Inferior parietal cortex (tissue), 1 donor: ENCODE measurements around the gene NME2.
"Not testable (repeated sequence)": the region's sequence is repeated elsewhere in the genome, so short reads cannot be mapped to it uniquely, and the experiment has no call there.

Source experiments
- DNase-seq: peaks from one replicate; pipeline ENCODE4 v3.0.0-alpha.2; 2016; ENCODE audit errors: extremely low spot score

Gene NME2

DNA sequence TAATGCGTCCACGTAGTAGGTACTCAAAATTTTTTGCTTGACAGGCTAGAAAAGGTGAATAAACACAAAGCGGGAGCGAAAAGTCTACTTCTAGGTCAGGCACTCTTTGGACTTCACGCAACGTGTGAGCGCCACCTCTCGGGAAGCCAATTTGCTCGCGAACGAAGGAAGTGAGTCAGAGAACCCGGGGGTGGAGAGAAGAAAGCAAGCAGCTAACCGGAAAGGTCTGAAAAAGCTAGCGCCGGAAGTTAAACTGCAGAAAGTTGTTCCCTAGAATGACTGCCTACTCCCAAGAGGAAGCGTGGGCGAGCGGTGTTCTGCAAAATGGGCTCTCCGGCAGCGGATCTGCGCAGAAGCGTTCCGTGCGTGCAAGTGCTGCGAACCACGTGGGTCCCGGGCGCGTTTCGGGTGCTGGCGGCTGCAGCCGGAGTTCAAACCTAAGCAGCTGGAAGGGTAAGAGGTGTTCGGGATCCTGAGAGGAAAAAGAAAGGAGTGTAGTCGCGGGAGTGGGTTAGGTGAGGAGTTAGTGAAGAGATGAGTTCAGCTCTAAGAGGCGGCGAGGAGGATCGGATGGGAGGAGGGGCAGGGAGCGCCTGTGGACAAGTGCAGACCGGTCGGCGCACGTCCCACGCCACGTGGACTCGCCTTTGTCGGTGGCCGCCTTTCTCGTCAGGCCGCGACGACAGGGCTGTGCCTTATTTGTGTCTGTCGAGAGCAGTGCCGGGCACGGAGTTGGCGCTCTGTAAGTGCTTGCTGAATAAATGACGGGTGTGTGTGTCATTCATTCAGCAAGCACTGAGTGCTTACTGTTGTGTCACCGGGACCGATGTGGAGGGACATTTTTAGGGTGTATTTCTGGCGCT is 12.8 kb upstream of the NME2 start, which contains the start of gene NME1:
Gene NME1, plus strand, starts transcription at position 350 of the 863 bp plus-strand sequence. CDS start 2,096 bp downstream, outside the sequence.
- peak; percentile 100 for DNase-seq

DNA sequence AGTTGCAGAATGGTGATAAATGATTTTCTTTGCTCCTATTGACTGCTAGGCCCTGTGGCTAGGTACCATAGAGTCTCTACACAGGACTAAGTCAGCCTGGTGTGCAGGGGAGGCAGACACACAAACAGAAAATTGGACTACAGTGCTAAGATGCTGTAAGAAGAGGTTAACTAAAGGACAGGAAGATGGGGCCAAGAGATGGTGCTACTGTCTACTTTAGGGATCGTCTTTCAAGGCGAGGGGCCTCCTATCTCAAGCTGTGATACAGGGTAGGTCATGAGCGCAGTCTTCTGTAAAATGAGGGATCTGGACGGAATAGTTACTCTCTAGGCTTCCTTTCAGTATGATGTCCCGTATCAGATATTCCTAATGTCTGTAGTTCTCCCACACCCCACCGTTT is 12.0 kb upstream of the NME2 start:
- no peak for DNase-seq

- no peak for DNase-seq
These were observed 10.8 kb upstream of the NME2 start for GRCh38 chr17:51155416-51155815.

- no peak for DNase-seq
These were observed 6.6 kb upstream of the NME2 start for GRCh38 chr17:51159604-51160003.

- no peak for DNase-seq
These were observed 4.7 kb upstream of the NME2 start for GRCh38 chr17:51161541-51161940.

DNA sequence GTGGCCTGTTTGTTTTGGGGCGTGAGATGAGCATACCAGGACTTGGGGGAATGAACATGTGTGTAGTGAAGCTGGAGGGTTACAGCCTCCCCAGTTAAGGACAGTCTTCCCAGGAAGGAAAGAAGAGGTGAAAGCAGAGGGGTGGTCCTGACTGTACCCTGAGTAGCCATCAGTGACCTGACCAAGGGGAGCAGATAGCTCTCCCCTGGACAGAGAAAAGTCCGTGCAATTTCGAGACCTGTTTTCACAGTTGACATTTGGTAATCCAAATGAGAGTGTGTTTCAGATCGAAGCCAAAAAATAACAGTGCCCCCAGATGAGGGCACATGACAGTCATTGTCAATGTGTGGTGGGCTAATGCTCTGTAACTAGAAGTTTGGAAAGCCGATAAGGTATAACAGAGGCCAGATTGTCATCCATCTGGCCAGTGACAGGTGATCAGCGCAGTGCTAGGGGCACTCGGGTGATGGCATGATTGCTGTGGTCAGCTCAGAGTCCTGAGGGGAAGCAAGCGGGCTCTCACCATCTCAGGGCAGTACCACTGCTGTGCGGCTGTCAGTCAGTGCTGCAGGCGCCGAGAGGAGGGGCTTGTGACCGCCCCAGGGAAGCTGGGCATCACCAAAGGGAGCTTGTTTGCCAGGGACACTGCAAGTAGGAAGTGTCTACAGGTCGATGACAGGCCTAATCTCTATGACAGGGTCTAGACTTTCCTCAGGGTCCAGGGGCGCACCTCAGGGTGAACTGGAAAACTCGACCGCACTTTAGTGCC is 1.1 kb upstream of the NME2 start:
- DNase-seq: no peak

- DNase-seq: no peak
These were observed 472 bp upstream of the NME2 start for GRCh38 chr17:51165680-51166197.

DNA sequence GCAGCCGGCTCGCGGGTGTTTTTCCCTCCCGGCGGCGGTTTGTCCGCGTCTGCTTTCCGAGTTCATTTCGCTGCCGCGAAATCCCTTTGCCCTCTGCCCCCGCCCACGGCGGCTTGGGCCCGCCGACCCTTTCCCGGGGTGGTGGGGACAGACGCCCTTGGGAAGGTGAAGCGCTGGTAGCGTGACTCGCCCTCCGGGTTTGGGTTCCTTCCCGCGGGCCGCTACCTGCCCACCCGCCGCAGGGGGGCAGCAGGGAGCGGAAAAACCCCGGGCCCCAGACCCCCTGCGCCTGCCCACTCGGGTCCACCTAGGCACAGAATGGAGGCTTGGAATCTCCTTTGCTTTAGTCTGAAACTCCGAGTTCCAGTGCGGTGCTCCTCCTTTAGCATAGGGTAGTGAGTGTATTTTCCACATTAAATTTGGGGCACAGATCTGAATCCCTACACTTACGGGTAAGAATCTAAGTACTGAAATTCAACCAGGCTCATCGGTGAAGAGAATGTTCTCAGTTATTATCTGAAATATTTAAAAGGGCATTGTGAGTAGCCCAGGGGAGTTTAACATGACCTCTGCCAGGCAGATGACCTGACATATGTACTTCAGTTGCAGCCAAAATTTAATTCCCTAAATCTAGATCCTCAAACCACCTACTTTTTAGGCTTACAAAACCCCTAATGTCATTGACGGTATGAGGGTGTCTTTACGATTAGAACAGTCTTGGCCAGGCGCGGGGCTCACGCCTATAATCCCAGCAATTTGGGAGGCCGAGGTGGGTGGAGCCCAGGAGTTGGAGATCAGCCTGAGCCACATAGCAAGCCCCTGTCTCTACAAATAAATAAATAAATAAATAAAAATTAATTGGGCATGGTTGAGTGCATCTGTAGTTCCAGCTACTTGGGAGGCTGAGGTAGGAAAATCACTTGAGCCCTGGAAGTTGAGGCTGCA is 1.0 kb downstream of the NME2 start:
- no peak for DNase-seq

GRCh38 chr17:51169340-51169739 is 3.1 kb downstream of the NME2 start:
- DNase-seq: no peak

- DNase-seq: no peak
These were observed 4.5 kb downstream of the NME2 start for GRCh38 chr17:51170736-51171135.

- DNase-seq: not testable (repeated sequence)
These were observed 5.8 kb downstream of the NME2 start for GRCh38 chr17:51172030-51172429.

GRCh38 chr17:51180486-51180885 is 14.3 kb downstream of the NME2 start:
- no peak for DNase-seq

DNA sequence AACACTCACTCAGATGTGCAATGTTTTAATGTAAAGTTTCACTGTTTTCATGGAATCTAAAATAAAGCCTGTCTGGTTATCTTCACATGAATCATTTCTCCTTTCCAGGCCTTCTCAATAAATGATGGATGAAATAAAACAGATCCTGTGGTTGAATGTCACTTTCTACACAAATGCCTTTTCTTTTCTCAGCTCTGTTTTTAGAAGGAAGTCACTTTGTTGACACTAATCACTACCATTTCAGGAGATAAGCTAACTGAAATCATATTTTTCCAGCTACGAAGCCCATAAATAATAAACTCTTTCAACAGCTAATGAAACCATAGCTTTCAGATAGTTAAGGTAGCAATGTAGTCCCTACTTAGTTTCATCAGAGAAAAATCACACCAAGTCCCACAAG is 17.9 kb downstream of the NME2 start:
- DNase-seq: no peak

- no peak for DNase-seq
These were observed 19.6 kb downstream of the NME2 start for GRCh38 chr17:51185763-51186332.

GRCh38 chr17:51188271-51188833 is 22.1 kb downstream of the NME2 start:
- DNase-seq: no peak

DNA sequence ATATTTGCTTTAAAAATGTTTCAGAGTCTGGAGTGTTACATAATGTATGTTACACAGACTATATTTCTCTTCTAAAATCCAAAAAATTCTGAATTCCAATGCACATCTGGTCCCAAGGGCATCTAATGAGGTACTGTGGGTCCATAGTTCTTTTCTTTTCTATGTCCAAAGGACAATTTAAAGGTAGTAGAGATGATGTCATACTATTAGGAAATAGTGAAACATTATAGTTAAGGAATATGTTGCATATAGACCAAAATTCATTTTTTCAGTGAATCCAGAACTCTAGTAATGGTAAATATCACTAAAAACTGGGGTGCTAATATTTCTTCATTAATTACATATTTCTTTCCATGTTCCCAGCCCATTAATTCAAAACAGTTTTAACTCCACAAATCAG is 23.0 kb downstream of the NME2 start:
- no peak for DNase-seq

- no peak for DNase-seq
These were observed 23.4 kb downstream of the NME2 start for GRCh38 chr17:51189628-51190027.

GRCh38 chr17:51191895-51192294 is 25.7 kb downstream of the NME2 start:
- no peak for DNase-seq

- DNase-seq: no peak
These were observed 31.5 kb downstream of the NME2 start for GRCh38 chr17:51197754-51198153.

DNA sequence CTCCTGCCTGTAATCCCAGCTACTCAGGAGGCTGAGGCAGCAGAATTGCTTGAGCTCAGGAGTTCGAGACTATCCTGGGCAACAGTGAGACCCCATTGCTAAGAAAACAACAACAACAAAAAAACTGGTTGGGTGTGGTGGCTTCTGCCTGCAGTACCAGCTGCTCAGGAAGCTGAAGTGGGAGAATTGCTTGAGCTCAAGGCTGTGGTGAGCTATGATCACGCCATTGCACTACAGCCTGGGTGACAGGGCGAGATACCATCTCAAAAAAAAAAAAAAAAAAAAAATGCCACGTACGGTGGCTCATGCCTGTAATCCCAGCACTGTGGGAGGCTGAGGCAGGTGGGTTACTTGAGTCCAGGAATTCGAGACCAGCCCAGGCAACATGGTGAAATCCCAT is 34.1 kb downstream of the NME2 start:
- no peak for DNase-seq

- DNase-seq: no peak
These were observed 34.6 kb downstream of the NME2 start for GRCh38 chr17:51200846-51201245.
